CD4-positive, CD25-positive, alpha-beta regulatory T cell (primary cell): ENCODE measurements around the gene RTKN2. TPM values are rescaled to one million over a fixed set of nuclear protein-coding genes. Genes with fewer than 3 reads are reported as not detected.

Experiments
- ATAC-seq, 2 donors: fragments of 150-1000 bp; cut with Tn5 transposase; one replicate each; pipeline ENCODE4 v1.10.0; 2021; ENCODE audit warnings: low read depth in 2 of 2, moderate number of reproducible peaks in 2 of 2, moderate library complexity in 1 of 2
- DNase-seq, 3 donors: peaks; one replicate each; pipeline versions ENCODE4 v3.0.0 to v3.0.0-alpha.2; 2012 to 2022; ENCODE audit warnings: mixed read lengths in 1 of 3
- H3K27ac ChIP-seq: one replicate; pipeline ENCODE4 v1.7.0; 2013; ENCODE audit warnings: mild to moderate bottlenecking, low read length; ENCODE audit not compliant: insufficient read depth, poor library complexity, severe bottlenecking
- H3K27me3 ChIP-seq: one replicate; pipeline ENCODE4 v1.7.0; 2013; ENCODE audit warnings: low read length; ENCODE audit not compliant: control insufficient read depth, insufficient read depth
- H3K36me3 ChIP-seq: one replicate; pipeline ENCODE4 v1.7.0; 2013; ENCODE audit warnings: mild to moderate bottlenecking, low read length, moderate library complexity; ENCODE audit not compliant: control insufficient read depth, insufficient read depth
- H3K4me1 ChIP-seq: 2 replicates; pipeline ENCODE4 v1.7.0; 2013; ENCODE audit warnings: mild to moderate bottlenecking, low read length; ENCODE audit not compliant: insufficient read depth, control insufficient read depth, poor library complexity, severe bottlenecking
- H3K4me3 ChIP-seq: one replicate; pipeline ENCODE4 v1.7.0; 2013; ENCODE audit warnings: low read depth, mild to moderate bottlenecking, low read length, moderate library complexity
- H3K9me3 ChIP-seq, 2 experiments: 1 replicate in 1 of 2; 2 replicates in 1 of 2; pipeline ENCODE4 v1.7.0; 2013; ENCODE audit warnings: low read length in 2 of 2, mild to moderate bottlenecking in 1 of 2, moderate library complexity in 1 of 2; ENCODE audit not compliant: control insufficient read depth in 2 of 2
- H3K27ac Mint-ChIP-seq, 3 donors: one replicate each; pipeline ENCODE4 v1.8.0; 2020 to 2022; ENCODE audit warnings: mild to moderate bottlenecking in 3 of 3, mixed read lengths in 3 of 3, moderate library complexity in 2 of 3
- H3K27me3 Mint-ChIP-seq: one replicate; pipeline ENCODE4 v1.8.0; 2022; ENCODE audit warnings: mild to moderate bottlenecking, mixed read lengths
- H3K36me3 Mint-ChIP-seq: one replicate; pipeline ENCODE4 v1.8.0; 2020; ENCODE audit warnings: mixed read lengths
- H3K4me1 Mint-ChIP-seq, 4 donors: one replicate each; pipeline ENCODE4 v1.8.0; 2020 to 2022; ENCODE audit warnings: mixed read lengths in 4 of 4, mild to moderate bottlenecking in 1 of 4
- H3K4me3 Mint-ChIP-seq, 4 donors: one replicate each; pipeline ENCODE4 v1.8.0; 2020 to 2022; ENCODE audit warnings: mild to moderate bottlenecking in 4 of 4, mixed read lengths in 4 of 4, moderate library complexity in 3 of 4
- H3K9me3 Mint-ChIP-seq, 7 donors: one replicate each; pipeline ENCODE4 v1.8.0; 2020 to 2022; ENCODE audit warnings: mixed read lengths in 7 of 7, mild to moderate bottlenecking in 3 of 7, moderate library complexity in 2 of 7
- polyA plus RNA-seq, 4 donors: library from polyadenylated mRNA; unstranded; fragments of 300-500 nt; fragmentation: Illumina TruSeq; gene quantifications; one replicate each; pipeline ENCODE4 v1.2.3, GENCODE V29; 2021
- total RNA-seq: library from RNA; stranded (reverse); gene quantifications from one replicate; pipeline ENCODE4 v1.2.3, GENCODE V29; 2022

RTKN2 gene
- total and polyA plus RNA-seq, 5 donors from 2014 or later: 38.0 to 99.5 (median 61.8) TPM

DNA sequence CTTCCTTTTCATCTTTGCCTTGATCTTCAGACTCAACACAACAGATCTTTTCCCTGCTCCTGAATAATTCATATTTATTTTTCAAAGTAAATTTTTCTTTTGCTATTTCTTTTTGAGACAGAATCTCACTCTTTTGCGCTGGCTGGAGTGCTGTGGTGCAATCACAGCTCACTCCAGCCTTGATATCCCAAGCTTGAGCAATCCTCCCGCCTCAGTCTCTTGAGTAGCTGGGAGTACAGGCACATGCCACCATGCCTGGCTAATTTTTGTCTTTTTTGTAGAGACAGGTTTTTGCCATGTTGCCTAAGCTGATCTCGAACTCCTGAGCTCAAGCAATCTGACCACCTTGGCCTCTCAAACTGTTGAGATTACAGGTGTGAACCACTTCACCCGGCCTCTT, 9.2 kb downstream of the RTKN2 start:
- Mint-ChIP-seq H3K4me1 (no peaks in the 10 kb centered on the region), H3K36me3 (no peaks in the 10 kb centered on the region)
- H3K27ac ChIP-seq: no peak overlapping the region

DNA sequence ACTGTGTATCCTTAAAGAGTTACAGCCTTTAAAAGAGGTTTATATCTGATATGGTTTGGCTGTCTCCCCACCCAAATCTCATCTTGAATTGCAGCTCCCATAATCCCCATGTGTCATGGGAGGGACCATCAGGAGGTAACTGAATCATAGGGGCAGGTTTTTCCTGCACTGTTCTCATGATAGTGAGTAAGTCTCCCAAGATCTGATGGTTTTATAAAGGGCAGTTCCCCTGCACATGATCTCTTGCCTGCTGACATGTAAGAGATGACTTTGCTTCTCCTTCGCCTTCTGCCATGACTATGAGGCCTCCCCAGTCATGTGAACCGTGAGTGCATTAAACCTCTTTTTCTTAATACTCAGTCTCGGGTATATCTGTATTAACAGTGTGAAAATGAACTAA, 9.7 kb downstream of the RTKN2 start:
- peaks cover 0 to 4% (median 0%) of the 10 kb centered on the region in 7 donors for H3K9me3 Mint-ChIP-seq
- H3K27me3 Mint-ChIP-seq: peaks cover 5% of the 10 kb centered on the region
- no peak overlapping the region for H3K27ac ChIP-seq
- peaks cover 0 to 4% (median 0%) of the 10 kb centered on the region in 4 donors for H3K4me1 Mint-ChIP-seq
- no peak overlapping the region for H3K27ac Mint-ChIP-seq
- ATAC-seq (no peak), DNase-seq (no peak)
- H3K4me3 ChIP-seq: no peak overlapping the region
- no peak overlapping the region for H3K4me3 Mint-ChIP-seq
- H3K9me3 ChIP-seq: no peaks in the 10 kb centered on the region
- H3K27me3 ChIP-seq: no peaks in the 10 kb centered on the region
- H3K36me3 Mint-ChIP-seq: no peaks in the 10 kb centered on the region
- H3K4me1 ChIP-seq: no peaks in the 10 kb centered on the region
- no peaks in the 10 kb centered on the region for H3K36me3 ChIP-seq

More for the DNA sequence above, 9.2 kb downstream of the RTKN2 start:
- DNase-seq (no peak), ATAC-seq (no peak)
- Mint-ChIP-seq H3K27ac (no peak overlapping the region), H3K27me3 (peaks cover 5% of the 10 kb centered on the region), H3K4me3 (no peak overlapping the region), H3K9me3 (peaks cover 0 to 4% (median 0%) of the 10 kb centered on the region in 7 donors)
- no peak overlapping the region for H3K4me3 ChIP-seq
- no peaks in the 10 kb centered on the region for H3K36me3 ChIP-seq
- no peaks in the 10 kb centered on the region for H3K27me3 ChIP-seq
- H3K4me1 ChIP-seq: no peaks in the 10 kb centered on the region
- H3K9me3 ChIP-seq: no peaks in the 10 kb centered on the region

GRCh38 chr10:62253704-62254103, 14.9 kb downstream of the RTKN2 start:
- peaks cover 0 to 5% (median 0%) of the 10 kb centered on the region in 7 donors for H3K9me3 Mint-ChIP-seq
- no peaks in the 10 kb centered on the region for H3K27me3 ChIP-seq
- H3K36me3 ChIP-seq: no peaks in the 10 kb centered on the region
- H3K4me1 ChIP-seq: no peaks in the 10 kb centered on the region
- no peak overlapping the region for H3K4me3 ChIP-seq
- ATAC-seq (no peak), DNase-seq (no peak)
- no peaks in the 10 kb centered on the region for H3K9me3 ChIP-seq
- H3K27me3 Mint-ChIP-seq: no peaks in the 10 kb centered on the region
- no peak overlapping the region for H3K4me3 Mint-ChIP-seq
- H3K36me3 Mint-ChIP-seq: no peaks in the 10 kb centered on the region
- peaks cover 0 to 18% (median 10%) of the 10 kb centered on the region in 4 donors for H3K4me1 Mint-ChIP-seq
- no peak overlapping the region for H3K27ac Mint-ChIP-seq
- no peak overlapping the region for H3K27ac ChIP-seq

DNA sequence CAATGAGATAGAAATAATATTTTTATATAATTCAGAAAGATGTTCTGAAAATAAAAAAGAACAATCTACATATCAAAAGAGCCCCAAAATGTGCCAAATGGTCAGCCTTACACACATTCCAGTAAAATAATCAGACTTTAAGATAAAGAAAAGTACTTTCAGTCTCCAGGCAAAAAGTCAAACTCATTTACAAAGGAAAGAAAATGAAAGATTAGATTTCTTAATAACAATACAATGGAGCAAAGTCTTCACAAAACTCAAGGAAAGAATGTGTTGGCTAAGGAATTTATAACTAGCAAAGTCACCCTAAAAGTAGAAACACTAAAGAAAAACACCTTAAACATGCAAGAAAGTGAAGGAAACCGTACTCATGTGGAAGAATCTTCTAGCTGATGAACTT, 16.6 kb downstream of the RTKN2 start:
- Mint-ChIP-seq H3K4me1 (peaks cover 0 to 18% (median 10%) of the 10 kb centered on the region in 4 donors), H3K27ac (no peak overlapping the region), H3K9me3 (peaks cover 0 to 5% (median 0%) of the 10 kb centered on the region in 7 donors), H3K27me3 (no peaks in the 10 kb centered on the region), H3K4me3 (no peak overlapping the region), H3K36me3 (no peaks in the 10 kb centered on the region)
- Histone ChIP-seq H3K36me3 (no peaks in the 10 kb centered on the region), H3K4me1 (no peaks in the 10 kb centered on the region), H3K4me3 (no peak overlapping the region), H3K27ac (no peak overlapping the region), H3K9me3 (no peaks in the 10 kb centered on the region), H3K27me3 (no peaks in the 10 kb centered on the region)
- DNase-seq: no peak
- ATAC-seq: no peak

DNA sequence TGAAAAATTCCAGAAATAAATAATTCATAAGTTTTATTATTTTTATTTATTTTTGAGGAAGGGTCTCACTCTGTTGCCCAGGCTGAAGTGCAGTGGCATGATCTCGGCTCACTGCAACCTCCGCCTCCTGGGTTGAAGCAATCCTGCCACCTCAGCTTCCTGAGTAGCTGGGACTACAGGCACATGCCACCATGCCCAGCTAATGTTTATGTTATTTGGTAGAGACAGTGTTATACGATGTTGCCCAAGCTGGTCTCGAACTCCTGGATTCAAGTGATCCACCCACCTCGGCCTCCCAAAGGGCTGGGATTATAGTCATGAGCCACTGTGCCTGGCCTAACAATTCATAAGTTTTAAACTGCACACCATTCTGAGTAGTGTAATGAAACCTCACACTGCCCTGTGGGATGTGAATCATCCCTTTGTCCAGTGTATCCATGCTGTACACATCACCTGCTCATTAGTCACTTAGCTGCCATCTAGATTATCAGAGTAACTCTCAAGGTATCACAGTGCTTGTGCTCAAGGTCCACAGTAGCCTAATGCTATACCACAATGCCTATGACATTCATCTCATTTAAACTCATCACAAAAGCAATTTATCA, 17.9 kb downstream of the RTKN2 start:
- Histone ChIP-seq H3K4me3 (no peak overlapping the region), H3K27me3 (no peaks in the 10 kb centered on the region), H3K27ac (no peak overlapping the region), H3K9me3 (no peaks in the 10 kb centered on the region), H3K36me3 (no peaks in the 10 kb centered on the region), H3K4me1 (no peaks in the 10 kb centered on the region)
- H3K9me3 Mint-ChIP-seq: peaks cover 0 to 5% (median 0%) of the 10 kb centered on the region in 7 donors
- DNase-seq (no peak), ATAC-seq (no peak)
- no peak overlapping the region for H3K27ac Mint-ChIP-seq
- no peaks in the 10 kb centered on the region for H3K27me3 Mint-ChIP-seq
- H3K4me3 Mint-ChIP-seq: no peak overlapping the region
- no peaks in the 10 kb centered on the region for H3K36me3 Mint-ChIP-seq
- H3K4me1 Mint-ChIP-seq: peaks cover 0 to 18% (median 11%) of the 10 kb centered on the region in 4 donors

DNA sequence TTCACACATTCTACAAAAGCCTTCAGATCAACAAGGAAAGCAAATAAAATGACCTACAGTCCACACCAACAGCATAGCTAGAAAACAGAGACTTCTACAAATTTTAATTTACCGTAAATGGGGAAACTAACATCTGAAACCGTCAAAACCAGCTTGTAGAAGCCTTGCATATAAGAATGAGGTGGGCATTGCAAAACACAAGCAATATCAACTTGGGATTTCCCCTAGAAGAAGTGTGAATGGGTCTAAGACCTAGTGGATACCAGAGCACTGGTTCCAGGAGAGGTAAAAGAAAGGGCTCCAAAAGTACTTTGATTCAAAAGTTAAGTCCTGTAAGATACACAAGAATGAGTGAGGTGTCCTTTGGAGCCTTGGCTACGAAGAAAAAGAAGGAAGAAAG, 18.7 kb downstream of the RTKN2 start:
- no peak overlapping the region for H3K4me3 Mint-ChIP-seq
- DNase-seq: no peak
- no peak overlapping the region for H3K27ac Mint-ChIP-seq
- H3K4me1 ChIP-seq: peaks cover 4% of the 10 kb centered on the region
- no peaks in the 10 kb centered on the region for H3K36me3 ChIP-seq
- no peak overlapping the region for H3K27ac ChIP-seq
- H3K27me3 ChIP-seq: no peaks in the 10 kb centered on the region
- no peaks in the 10 kb centered on the region for H3K27me3 Mint-ChIP-seq
- no peaks in the 10 kb centered on the region for H3K36me3 Mint-ChIP-seq
- H3K9me3 Mint-ChIP-seq: peaks cover 0 to 2% (median 0%) of the 10 kb centered on the region in 7 donors
- no peak for ATAC-seq
- no peaks in the 10 kb centered on the region for H3K9me3 ChIP-seq
- peaks cover 3 to 21% (median 18%) of the 10 kb centered on the region in 4 donors for H3K4me1 Mint-ChIP-seq
- H3K4me3 ChIP-seq: no peak overlapping the region

DNA sequence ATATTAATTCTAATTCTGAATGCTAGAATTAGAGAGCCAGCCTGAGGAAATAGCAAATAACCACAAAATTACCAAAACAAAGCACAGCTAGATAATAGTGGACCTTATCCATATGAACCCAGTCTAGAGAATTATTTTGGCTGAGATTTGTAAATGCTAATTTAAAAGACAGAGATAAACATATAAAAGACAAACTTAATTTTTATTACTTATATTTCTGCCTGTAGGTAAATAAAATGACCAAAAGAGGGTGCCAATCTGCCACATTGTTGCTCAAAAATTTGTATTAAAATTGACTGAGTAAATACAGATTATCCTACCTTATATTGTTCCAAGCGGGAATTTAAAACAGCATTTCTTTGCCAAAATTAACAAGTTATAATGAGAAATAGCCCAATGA, 20.2 kb downstream of the RTKN2 start:
- Histone ChIP-seq H3K27me3 (no peaks in the 10 kb centered on the region), H3K4me1 (peaks cover 18% of the 10 kb centered on the region), H3K9me3 (no peaks in the 10 kb centered on the region), H3K36me3 (no peaks in the 10 kb centered on the region), H3K4me3 (no peak overlapping the region), H3K27ac (no peak overlapping the region)
- no peak for ATAC-seq
- H3K27ac Mint-ChIP-seq: no peak overlapping the region
- no peaks in the 10 kb centered on the region for H3K36me3 Mint-ChIP-seq
- no peak for DNase-seq
- peaks cover 18 to 33% (median 27%) of the 10 kb centered on the region in 4 donors for H3K4me1 Mint-ChIP-seq
- H3K9me3 Mint-ChIP-seq: peaks cover 0 to 2% (median 0%) of the 10 kb centered on the region in 7 donors
- H3K4me3 Mint-ChIP-seq: no peak overlapping the region
- no peaks in the 10 kb centered on the region for H3K27me3 Mint-ChIP-seq
